Measurements from ENCODE around the gene TSEN54.
"Not testable (repeated sequence)": the region's sequence is repeated elsewhere in the genome, so short reads cannot be mapped to it uniquely, and the experiment has no call there.

Gene TSEN54

GRCh38 chr17:75518983-75519537, 2.7 kb downstream of the TSEN54 start:
- H3K4me3 ChIP-seq (ENCODE audit: low read depth, low read length), result no peak overlapping the region
- TF ChIP-seq, protein P1, sequence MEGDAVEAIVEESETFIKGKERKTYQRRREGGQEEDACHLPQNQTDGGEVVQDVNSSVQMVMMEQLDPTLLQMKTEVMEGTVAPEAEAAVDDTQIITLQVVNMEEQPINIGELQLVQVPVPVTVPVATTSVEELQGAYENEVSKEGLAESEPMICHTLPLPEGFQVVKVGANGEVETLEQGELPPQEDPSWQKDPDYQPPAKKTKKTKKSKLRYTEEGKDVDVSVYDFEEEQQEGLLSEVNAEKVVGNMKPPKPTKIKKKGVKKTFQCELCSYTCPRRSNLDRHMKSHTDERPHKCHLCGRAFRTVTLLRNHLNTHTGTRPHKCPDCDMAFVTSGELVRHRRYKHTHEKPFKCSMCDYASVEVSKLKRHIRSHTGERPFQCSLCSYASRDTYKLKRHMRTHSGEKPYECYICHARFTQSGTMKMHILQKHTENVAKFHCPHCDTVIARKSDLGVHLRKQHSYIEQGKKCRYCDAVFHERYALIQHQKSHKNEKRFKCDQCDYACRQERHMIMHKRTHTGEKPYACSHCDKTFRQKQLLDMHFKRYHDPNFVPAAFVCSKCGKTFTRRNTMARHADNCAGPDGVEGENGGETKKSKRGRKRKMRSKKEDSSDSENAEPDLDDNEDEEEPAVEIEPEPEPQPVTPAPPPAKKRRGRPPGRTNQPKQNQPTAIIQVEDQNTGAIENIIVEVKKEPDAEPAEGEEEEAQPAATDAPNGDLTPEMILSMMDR (IDR thresholded peaks at IDR 0.05; ENCODE audit: borderline replicate concordance, insufficient read depth, low read depth, low read length), result no peak

DNA sequence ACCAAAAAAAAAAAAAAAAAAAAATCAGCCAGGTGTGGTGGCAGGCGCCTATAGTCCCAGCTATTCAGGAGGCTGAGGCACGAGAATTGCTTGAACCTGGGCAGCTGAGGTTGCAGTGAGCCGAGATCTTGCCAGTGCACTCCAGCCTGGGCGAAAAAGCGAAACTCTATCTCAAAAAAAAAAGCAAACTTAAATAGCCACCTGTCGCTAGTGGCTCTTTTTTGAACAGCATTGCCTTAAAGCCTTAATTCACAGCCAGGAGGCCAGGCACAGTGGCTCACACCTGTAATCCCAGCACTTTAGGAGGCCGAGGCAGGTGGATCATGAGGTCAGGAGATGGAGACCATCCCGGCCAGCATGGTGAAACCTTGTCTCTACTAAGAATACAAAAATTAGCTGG, 4.1 kb downstream of the TSEN54 start:
- H3K4me3 ChIP-seq (ENCODE audit: low read depth, low read length), result not testable (repeated sequence)

DNA sequence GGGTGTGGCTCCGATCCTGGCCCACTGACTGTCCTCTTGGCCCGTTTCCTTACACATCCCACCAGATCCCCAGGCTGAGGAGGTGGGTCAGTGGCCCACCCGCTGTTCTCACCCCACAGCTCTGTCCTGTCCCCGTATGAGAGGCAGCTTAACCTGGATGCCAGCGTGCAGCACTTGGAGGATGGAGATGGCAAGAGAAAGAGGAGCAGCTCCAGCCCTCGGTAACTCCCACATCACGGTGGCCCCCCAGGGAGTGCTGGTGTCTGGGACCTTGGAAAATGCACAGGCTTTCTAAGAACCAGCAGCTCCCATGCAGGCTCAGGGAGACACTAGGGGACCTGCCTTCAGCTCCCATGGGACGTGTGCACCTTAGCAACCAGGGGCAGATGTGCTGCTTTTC, 5.0 kb downstream of the TSEN54 start:
- no peak overlapping the region for H3K4me3 ChIP-seq (ENCODE audit: low read depth, low read length)
- TF ChIP-seq, protein P1 (IDR thresholded peaks at IDR 0.05; ENCODE audit: borderline replicate concordance, insufficient read depth, low read depth, low read length), result no peak

- H3K4me3 ChIP-seq (ENCODE audit: low read depth, low read length), result no peak overlapping the region
- TF ChIP-seq, protein P1 (IDR thresholded peaks at IDR 0.05; ENCODE audit: borderline replicate concordance, insufficient read depth, low read depth, low read length), result no peak
Measured at GRCh38 chr17:75521951-75522727, 5.8 kb downstream of the TSEN54 start.

- H3K4me3 ChIP-seq (ENCODE audit: low read depth, low read length), result no peak overlapping the region
- TF ChIP-seq, protein P1 (IDR thresholded peaks at IDR 0.05; ENCODE audit: borderline replicate concordance, insufficient read depth, low read depth, low read length), result no peak
Measured at GRCh38 chr17:75523647-75524046, 7.3 kb downstream of the TSEN54 start.

- TF ChIP-seq, protein P1 (IDR thresholded peaks at IDR 0.05; ENCODE audit: borderline replicate concordance, insufficient read depth, low read depth, low read length), result no peak
- H3K4me3 ChIP-seq (ENCODE audit: low read depth, low read length), result no peak overlapping the region
Measured at GRCh38 chr17:75524269-75524969, 8.1 kb downstream of the TSEN54 start.

DNA sequence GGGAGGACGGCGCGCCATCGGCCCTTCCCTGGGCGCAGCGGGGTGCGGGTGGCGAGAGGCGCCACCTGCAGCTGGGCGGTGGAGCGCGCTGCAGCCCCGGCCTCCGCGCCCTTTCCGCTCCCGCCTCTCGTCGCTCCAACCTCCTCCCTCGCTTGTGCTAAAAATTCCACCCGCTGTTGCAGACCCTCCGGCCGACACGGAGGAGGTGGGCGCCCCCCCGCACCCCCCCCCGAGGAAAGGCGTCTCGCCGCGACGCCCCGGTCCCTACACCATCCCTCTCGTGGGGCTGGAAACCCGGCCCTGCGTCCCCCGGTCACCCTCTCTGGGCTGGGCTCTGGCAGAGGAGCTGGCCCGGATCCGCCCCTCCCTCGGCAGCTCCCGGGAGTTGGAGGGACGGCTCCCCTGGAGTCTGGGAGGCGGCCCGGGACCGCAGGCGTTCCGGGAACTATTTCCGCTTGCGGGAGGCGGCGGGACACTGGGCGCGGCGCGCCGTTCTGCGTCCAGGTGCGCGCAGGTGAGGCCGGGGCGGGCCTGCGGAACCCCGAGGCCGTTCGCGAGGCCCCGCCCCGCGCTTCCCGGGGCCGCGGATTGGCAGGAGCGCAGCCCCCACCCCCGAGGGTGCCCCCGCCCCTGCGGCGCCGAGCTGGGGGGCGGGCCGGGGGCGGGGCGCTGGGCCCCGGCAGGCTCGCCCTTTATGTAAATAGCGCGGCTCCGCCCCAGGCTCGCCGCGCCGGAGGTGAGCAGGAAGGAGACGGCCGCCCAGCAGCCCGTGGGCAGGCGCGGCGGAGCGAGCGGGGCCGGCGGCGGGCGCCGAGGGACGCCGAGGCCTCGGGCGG, 8.9 kb downstream of the TSEN54 start, which contains the start of gene LLGL2:
Gene LLGL2 (plus strand): TSS at position 728 of the 836 bp plus-strand sequence. CDS start 17,730 bp downstream, outside the sequence.
- peak within 1 kb of the TSS; percentile 40 for H3K4me3 ChIP-seq (ENCODE audit: low read depth, low read length)
- TF ChIP-seq, protein P1 (IDR thresholded peaks at IDR 0.05; ENCODE audit: borderline replicate concordance, insufficient read depth, low read depth, low read length), result peak; percentile 53

Measured in GM12875 (cell line).